NCI-H1048 (cell line): ENCODE results near the gene ACTL6B.

Experiments used
- DNase-seq: peaks from one replicate; lab custom pipeline; 2025; lab: John Stamatoyannopoulos, UW

ACTL6B gene

GRCh38 chr7:100626530-100627237 is 29.6 kb downstream of the ACTL6B start:
- DNase-seq: peak; percentile 44

GRCh38 chr7:100626055-100626454 is 30.2 kb downstream of the ACTL6B start:
- DNase-seq: no peak

- no peak for DNase-seq
Observed at GRCh38 chr7:100623951-100624824, 32.1 kb downstream of the ACTL6B start.

GRCh38 chr7:100621554-100621953 is 34.7 kb downstream of the ACTL6B start:
- DNase-seq: no peak

DNA sequence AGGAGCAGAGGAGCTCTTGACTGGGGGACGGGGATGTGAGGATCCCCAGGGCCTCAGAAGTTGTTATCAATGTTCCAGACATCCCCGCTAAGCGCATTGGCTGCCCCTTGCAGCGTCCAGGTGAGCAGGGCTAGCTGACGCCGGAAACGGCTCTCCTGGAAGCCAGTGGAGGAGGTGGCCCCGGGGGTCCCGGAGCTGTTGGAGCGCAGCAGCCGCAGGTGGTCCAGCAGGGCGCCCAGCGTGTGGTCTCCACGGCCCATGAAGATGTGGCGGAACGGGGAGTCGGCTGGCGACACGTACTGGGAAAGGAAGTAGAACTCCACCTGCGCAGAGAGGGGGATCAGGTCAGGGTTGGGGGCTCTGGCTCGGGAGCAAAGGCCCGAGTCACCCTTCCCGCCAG is 35.4 kb downstream of the ACTL6B start:
- DNase-seq: no peak

DNA sequence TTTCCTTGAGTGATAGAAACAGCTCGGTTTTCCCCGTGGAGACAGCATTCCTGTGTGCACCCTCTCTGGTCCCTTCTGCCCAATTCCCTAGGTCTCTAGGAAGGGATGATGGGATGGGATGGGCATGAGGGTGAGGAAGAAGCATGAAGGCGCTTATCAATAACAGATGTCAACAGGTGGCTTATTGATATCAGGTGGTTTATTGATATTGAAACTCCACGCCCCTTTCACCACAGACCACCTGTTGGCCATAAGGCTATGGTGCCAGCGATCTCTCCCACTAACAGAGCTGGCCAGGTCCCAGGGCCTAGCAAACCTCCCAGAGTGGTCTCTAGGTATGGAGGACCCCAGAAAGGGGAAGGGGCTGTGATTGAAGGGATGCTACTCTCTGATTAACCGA is 36.0 kb downstream of the ACTL6B start:
- no peak for DNase-seq

- DNase-seq: no peak
Observed at GRCh38 chr7:100614308-100614861, 41.9 kb downstream of the ACTL6B start.

DNA sequence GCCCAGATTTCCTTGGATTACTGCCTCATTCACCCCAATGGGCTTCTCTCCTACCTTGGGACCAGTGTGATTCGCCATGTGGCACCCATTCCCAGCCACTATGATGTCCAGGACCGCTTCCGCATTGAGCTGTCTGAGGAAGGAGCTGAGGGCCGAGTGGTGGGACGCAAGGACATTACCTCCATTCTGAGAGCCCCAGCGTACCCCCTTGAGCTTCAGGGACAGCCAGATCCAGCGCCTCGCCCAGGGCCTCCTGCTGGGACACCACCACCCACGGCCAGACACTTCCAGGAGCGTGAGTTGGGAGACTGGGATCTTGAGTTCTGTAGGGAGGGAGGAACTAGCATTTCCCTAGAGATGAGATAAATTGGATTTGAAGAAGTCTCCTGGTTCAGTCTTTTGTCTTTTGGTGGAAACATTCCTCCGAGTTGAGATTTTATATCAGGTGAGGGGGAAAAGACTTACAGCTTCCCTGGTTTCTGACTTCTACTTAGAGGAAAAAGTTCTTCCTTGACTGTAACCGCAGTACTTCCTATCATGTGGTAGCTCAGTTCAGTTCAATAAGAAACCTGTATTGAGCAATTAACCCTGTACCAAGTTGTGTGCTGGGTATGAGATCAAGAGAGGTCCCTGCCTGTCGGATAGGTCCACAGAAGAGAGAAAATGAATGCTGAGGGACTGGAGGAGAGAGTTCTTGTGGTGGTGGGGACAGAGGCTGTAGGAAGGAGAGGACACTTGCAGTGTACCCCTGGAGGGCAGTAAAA is 42.7 kb downstream of the ACTL6B start:
- DNase-seq: no peak

DNA sequence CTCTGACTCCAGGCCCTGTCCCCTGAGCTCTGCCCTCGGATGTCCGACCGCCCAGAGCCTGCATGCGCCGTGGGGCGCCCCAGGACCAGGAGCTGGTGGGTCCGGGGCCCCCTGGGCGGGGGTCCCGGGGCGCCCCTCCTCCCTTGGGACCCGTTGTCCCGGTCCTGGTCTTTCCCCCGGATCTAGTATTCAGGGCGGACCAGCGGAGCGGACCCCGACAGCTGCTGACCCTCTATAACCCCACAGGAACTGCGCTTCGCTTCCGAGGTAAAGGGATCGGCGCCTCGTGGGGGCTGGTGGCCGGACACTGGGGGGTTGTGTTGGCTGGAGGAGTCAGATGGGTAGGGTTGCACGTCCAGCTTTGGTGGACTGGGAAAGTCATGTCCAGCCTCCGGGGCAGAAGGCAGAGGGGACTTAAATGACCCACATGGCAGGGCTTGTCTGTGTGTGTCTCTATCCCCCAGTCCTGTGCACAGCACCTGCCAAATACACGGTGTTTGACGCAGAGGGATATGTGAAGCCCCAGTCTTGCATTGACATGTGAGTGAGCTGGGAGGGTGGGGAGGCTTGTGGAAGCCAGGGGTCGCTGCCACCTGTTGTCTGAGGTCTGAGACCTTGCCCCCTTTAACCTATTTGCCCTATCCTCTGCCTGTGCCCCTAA is 43.4 kb downstream of the ACTL6B start:
- no peak for DNase-seq

DNA sequence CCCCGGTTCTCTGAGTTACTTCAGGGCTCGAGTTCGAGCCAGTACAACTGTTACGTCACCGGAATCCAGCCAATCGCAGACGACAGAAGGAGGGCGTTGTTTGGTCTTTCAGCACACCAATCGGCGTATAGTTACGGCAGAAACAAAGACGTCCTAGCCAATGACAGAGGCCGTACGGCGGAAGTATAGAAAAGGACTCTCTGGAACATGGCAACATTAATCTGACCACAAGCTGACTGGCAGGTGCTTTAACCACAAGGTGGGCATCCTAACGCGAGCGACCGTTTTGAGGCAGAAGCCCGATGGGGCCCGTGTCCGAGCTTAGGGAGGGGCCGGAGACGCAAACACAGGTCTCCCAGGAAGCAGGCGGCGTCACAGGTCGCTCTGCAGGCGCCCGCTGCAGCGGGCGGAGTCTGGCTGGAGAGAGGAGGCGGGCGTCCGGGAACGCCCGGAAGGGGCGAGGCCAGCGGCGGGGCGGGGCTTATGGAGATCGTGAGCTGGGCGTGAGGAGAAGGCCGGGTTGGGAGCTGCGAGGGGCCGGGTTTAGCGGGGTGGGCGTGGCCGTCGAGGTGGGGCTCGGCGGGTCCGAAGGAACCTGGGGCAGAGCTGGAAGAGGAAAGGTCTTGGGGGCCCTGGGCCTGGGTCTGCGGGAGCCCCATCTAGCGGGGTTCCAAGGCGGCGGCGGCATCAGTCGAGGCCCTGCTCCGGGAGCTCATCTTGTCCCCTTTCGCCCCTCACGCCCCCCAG is 44.1 kb downstream of the ACTL6B start, which contains the start of gene MOSPD3:
Gene MOSPD3, plus strand, starts transcription at position 558 of the 747 bp plus-strand sequence. CDS start 252 bp downstream, outside the sequence.
- peak; percentile 95 for DNase-seq

GRCh38 chr7:100609958-100610357 is 46.3 kb downstream of the ACTL6B start:
- no peak for DNase-seq

GRCh38 chr7:100607111-100607510 is 49.1 kb downstream of the ACTL6B start:
- no peak for DNase-seq

- no peak for DNase-seq
Observed at GRCh38 chr7:100606313-100606712, 49.9 kb downstream of the ACTL6B start.

GRCh38 chr7:100604976-100605911 is 51.0 kb downstream of the ACTL6B start:
- DNase-seq: no peak

DNA sequence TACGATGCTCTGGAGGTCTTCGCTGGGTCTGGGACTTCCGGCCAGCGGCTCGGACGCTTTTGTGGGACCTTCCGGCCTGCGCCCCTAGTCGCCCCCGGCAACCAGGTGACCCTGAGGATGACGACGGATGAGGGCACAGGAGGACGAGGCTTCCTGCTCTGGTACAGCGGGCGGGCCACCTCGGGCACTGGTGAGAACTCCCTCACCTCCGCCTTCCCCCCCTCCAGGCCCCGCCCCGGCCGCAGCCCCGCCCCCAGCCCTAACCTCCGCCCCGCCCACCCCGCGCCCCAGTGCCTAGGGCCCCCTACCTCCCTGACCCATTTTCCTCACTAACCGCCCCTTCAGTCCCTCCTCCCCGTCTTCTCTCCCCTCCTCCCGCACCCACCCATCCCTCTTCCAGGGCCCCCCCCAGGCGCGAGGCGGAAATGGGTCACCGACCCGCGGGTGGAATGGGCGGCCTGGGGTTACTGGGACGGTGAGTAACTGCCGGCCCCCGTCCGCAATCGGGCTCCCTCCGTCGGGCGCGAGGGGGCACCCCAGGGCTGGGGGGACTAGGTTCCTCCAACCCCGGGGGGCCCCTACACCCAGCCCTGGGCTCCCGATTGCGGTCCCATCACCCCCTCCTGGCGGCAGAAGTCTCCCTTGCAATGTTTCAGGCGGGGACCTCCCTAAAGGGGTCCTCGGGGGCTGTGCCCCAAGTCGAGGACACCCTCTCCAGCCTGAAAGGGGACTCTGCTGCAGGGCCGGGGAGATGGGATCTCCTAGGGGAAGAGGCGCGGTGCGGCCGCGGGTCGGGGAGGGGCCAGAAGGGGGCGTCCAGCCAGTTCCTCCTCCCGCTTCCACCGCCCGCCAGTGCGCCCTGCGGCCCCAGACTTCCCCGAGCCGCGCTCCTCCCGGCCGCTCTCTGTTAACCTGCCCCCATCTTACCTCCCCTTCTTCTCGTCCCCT is 51.9 kb downstream of the ACTL6B start:
- DNase-seq: peak; percentile 17

DNA sequence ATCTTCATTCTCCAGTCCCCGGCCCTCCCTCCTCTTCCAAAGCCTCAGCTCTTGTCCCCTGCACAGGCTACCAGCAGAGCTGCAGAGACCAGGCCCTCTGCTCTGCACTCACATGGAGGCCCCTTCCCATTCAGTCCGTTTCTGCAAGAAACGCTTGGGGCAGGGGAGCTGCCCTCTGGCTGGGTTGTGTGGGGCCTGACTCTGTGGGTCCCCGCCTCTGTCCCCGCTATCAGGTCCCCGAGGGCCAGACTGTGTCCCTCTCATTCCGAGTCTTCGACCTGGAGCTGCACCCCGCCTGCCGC is 52.6 kb downstream of the ACTL6B start:
- no peak for DNase-seq

- no peak for DNase-seq
Observed at GRCh38 chr7:100602889-100603725, 53.1 kb downstream of the ACTL6B start.

GRCh38 chr7:100600730-100601038 is 55.6 kb downstream of the ACTL6B start:
- DNase-seq: no peak
